Fibroblast of lung (primary cell): ENCODE measurements around the gene SSBP1. TPM values are rescaled to one million over a fixed set of nuclear protein-coding genes. Genes with fewer than 3 reads are reported as not detected.

Source experiments
- DNase-seq, 2 donors: peaks; one replicate each; pipeline versions ENCODE4 v3.0.0 to v3.0.0-alpha.2; 2010; ENCODE audit warnings: low read depth in 2 of 2
- H2AFZ ChIP-seq: 2 replicates; pipeline ENCODE4 v1.5.1; 2012; ENCODE audit warnings: low read length, control low read depth, inconsistent platforms
- H3K27ac ChIP-seq: 2 replicates; pipeline ENCODE4 v1.5.1; 2011; ENCODE audit warnings: low read length, control low read depth; ENCODE audit not compliant: insufficient read depth
- H3K27me3 ChIP-seq: 2 replicates; pipeline ENCODE4 v1.5.1; 2011; ENCODE audit warnings: mild to moderate bottlenecking, low read length; ENCODE audit not compliant: control insufficient read depth, insufficient read depth
- H3K36me3 ChIP-seq: 2 replicates; pipeline ENCODE4 v1.5.1; 2011; ENCODE audit warnings: low read length; ENCODE audit not compliant: control insufficient read depth, insufficient read depth
- H3K4me1 ChIP-seq: 2 replicates; pipeline ENCODE4 v1.5.1; 2011; ENCODE audit warnings: low read length; ENCODE audit not compliant: control insufficient read depth, insufficient read depth; ENCODE audit errors: extremely low read depth
- H3K4me2 ChIP-seq: 2 replicates; pipeline ENCODE4 v1.5.1; 2011; ENCODE audit warnings: low read length, control low read depth; ENCODE audit not compliant: insufficient read depth; ENCODE audit errors: extremely low read depth
- H3K4me3 ChIP-seq, 4 experiments: fragments of 200-600 bp in 1 of 4; sonication (generic) in 1 of 4; replicated peaks in 1 of 4; 2 replicates each; pipeline ENCODE4 v1.5.1; 2011 to 2016; ENCODE audit warnings: low read length in 4 of 4, low read depth in 3 of 4, mild to moderate bottlenecking in 3 of 4, control low read depth in 2 of 4, inconsistent platforms in 1 of 4, mixed read lengths in 1 of 4; ENCODE audit not compliant: insufficient read depth in 1 of 4; ENCODE audit errors: control extremely low read depth in 1 of 4
- H3K79me2 ChIP-seq: 2 replicates; pipeline ENCODE4 v1.5.1; 2012; ENCODE audit warnings: mild to moderate bottlenecking, low read length, inconsistent platforms; ENCODE audit not compliant: control insufficient read depth, insufficient read depth
- H3K9ac ChIP-seq: 2 replicates; pipeline ENCODE4 v1.5.1; 2011; ENCODE audit warnings: mild to moderate bottlenecking, low read length, control low read depth; ENCODE audit not compliant: insufficient read depth
- H3K9me3 ChIP-seq: 2 replicates; pipeline ENCODE4 v1.5.1; 2012; ENCODE audit warnings: low read depth, low read length; ENCODE audit not compliant: control insufficient read depth, insufficient read depth
- H4K20me1 ChIP-seq: 2 replicates; pipeline ENCODE4 v1.5.1; 2011; ENCODE audit warnings: low read length; ENCODE audit not compliant: control insufficient read depth, insufficient read depth; ENCODE audit errors: extremely low read depth
- EZH2 ChIP-seq: IDR thresholded peaks from 2 replicates; pipeline ENCODE4 v1.5.1; 2012; ENCODE audit warnings: low read length, control low read depth, mild to moderate bottlenecking; ENCODE audit errors: missing control alignments
- polyA plus RNA-seq, 2 donors: library from polyadenylated mRNA; depleted of rRNA in 1 of 2; stranded (reverse) in 1 of 2; unstranded in 1 of 2; fragments of >200 nt; gene quantifications; 2 replicates each; pipeline ENCODE4 v1.2.1, GENCODE V29; 2011 to 2012; ENCODE audit warnings: missing spikeins in 1 of 2
- total RNA-seq: library from RNA; depleted of rRNA; stranded (reverse); fragments of >200 nt; gene quantifications from 2 replicates; pipeline ENCODE4 v1.2.1, GENCODE V29; 2014
- TF ChIP-seq, protein P1 (sequence below), 2 donors: IDR thresholded peaks in 1 of 2; conservative IDR thresholded peaks in 1 of 2; 1 replicate in 1 of 2; 2 replicates in 1 of 2; pipeline ENCODE4 v1.5.1; 2011 to 2012; ENCODE audit warnings: low read length in 2 of 2, control low read depth in 1 of 2, inconsistent platforms in 1 of 2, low read depth in 1 of 2, mild to moderate bottlenecking in 1 of 2

SSBP1 gene
- total and polyA plus RNA-seq, 2 donors (not counting 1 experiment from before 2014, with no cell fraction given), result 119 to 209 TPM

DNA sequence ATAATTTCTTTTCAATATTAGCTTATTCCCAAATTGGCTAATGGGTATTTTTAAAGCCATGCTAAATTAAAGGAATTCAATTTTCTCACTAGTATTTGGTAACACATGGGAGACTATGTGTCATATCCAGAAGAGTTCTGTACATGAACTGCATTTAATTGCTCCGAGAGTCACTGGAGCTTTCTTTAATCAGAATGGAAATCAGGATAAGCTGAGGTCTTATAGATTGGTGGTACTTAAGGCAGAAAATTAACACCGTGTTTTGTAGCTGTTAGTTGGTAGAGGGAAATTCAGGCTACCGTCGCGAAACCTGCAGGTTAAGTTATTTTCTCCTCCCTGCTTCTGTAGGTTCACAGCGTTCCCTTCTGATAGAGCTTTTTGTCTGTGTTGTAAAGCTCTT, 29.8 kb upstream of the SSBP1 start, which contains the start of gene WEE2:
Gene WEE2 (plus strand): TSS at position 3 of the 400 bp plus-strand sequence. CDS start 406 bp downstream, outside the sequence.
- no peak for DNase-seq
- no peak within 1 kb of the TSS for H3K4me2 ChIP-seq
- H4K20me1 ChIP-seq, result no peaks in the 10 kb centered on the region
- no peak within 1 kb of the TSS for H3K9ac ChIP-seq
- H3K9me3 ChIP-seq, result no peaks in the 10 kb centered on the region
- no peaks in the 10 kb centered on the region for H3K27me3 ChIP-seq
- no peaks in the 10 kb centered on the region for H3K79me2 ChIP-seq
- TF ChIP-seq, protein P1, sequence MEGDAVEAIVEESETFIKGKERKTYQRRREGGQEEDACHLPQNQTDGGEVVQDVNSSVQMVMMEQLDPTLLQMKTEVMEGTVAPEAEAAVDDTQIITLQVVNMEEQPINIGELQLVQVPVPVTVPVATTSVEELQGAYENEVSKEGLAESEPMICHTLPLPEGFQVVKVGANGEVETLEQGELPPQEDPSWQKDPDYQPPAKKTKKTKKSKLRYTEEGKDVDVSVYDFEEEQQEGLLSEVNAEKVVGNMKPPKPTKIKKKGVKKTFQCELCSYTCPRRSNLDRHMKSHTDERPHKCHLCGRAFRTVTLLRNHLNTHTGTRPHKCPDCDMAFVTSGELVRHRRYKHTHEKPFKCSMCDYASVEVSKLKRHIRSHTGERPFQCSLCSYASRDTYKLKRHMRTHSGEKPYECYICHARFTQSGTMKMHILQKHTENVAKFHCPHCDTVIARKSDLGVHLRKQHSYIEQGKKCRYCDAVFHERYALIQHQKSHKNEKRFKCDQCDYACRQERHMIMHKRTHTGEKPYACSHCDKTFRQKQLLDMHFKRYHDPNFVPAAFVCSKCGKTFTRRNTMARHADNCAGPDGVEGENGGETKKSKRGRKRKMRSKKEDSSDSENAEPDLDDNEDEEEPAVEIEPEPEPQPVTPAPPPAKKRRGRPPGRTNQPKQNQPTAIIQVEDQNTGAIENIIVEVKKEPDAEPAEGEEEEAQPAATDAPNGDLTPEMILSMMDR (conservative IDR thresholded peaks at IDR 0.05 in 1 of 2, IDR thresholded peaks at IDR 0.05 in 1 of 2; ENCODE audit: low read depth in 1 of 2, low read length in 2 of 2), result no peak
- TF ChIP-seq EZH2, result no peak
- no peak within 1 kb of the TSS for H3K4me3 ChIP-seq
- H2AFZ ChIP-seq, result no peak within 1 kb of the TSS
- H3K36me3 ChIP-seq, result no peaks in the 10 kb centered on the region
- no peak within 1 kb of the TSS for H3K27ac ChIP-seq
- H3K4me1 ChIP-seq, result no peaks in the 10 kb centered on the region

DNA sequence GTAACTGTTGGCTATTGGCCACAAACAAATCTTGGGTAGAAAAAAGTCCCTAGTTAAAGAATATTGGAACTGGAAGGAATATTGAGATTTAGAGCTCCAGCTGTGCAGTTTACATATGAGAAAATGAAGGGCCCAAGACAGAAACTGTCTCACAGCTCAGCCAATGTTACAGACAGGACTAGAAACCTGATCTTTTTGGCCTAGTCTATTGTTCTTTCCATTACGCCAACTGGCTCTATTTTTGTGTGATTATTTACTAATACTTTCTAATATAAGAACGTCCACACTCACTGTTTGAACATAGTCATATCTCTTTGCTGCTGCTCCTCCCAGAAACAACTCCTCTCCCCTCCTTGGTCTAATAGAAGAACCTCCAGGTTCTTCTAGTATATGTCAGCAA, 28.8 kb upstream of the SSBP1 start:
- Histone ChIP-seq H3K4me1 (no peaks in the 10 kb centered on the region), H3K27me3 (no peaks in the 10 kb centered on the region), H2AFZ (no peak overlapping the region), H3K27ac (no peak overlapping the region), H3K9me3 (no peaks in the 10 kb centered on the region), H3K79me2 (no peaks in the 10 kb centered on the region), H3K4me3 (no peak overlapping the region), H3K36me3 (no peaks in the 10 kb centered on the region), H4K20me1 (no peaks in the 10 kb centered on the region), H3K4me2 (no peak overlapping the region), H3K9ac (no peak overlapping the region)
- no peak for TF ChIP-seq EZH2
- TF ChIP-seq, protein P1 (conservative IDR thresholded peaks at IDR 0.05 in 1 of 2, IDR thresholded peaks at IDR 0.05 in 1 of 2; ENCODE audit: low read depth in 1 of 2, low read length in 2 of 2), result no peak
- no peak for DNase-seq

DNA sequence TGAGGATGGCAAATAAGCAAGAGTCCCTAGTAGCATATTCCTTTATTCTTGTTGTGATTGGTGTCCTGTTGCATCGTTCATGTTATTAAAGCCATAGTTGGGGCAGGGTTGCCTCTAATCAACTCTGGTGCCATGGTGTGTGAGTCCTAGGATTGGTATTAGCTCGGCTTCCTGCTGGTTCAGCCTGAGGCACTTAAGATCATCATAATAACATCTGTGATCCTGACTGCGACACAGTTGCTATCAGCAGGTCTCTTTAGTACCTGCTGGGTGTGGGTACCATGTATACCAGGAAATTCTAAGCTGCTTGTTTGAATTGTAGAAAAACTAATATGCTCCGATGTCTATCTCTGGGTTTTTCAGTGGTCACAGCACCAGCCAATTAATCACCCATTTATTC, 28.4 kb upstream of the SSBP1 start:
- DNase-seq, result no peak
- no peak for TF ChIP-seq EZH2
- TF ChIP-seq, protein P1 (conservative IDR thresholded peaks at IDR 0.05 in 1 of 2, IDR thresholded peaks at IDR 0.05 in 1 of 2; ENCODE audit: low read depth in 1 of 2, low read length in 2 of 2), result no peak
- H3K9ac ChIP-seq, result no peak overlapping the region
- H3K27me3 ChIP-seq, result no peaks in the 10 kb centered on the region
- no peaks in the 10 kb centered on the region for H3K36me3 ChIP-seq
- no peak overlapping the region for H3K4me3 ChIP-seq
- no peaks in the 10 kb centered on the region for H3K4me1 ChIP-seq
- H2AFZ ChIP-seq, result no peak overlapping the region
- no peak overlapping the region for H3K4me2 ChIP-seq
- no peak overlapping the region for H3K27ac ChIP-seq
- no peaks in the 10 kb centered on the region for H3K9me3 ChIP-seq
- no peaks in the 10 kb centered on the region for H4K20me1 ChIP-seq
- H3K79me2 ChIP-seq, result no peaks in the 10 kb centered on the region
